ENCODE measurements around the gene AUTS2. TPM values are rescaled to one million over a fixed set of nuclear protein-coding genes. Genes with fewer than 3 reads are reported as not detected.

AUTS2 gene
- total and polyA plus RNA-seq, 10 donors: 6.1 to 54.8 (median 29.1) TPM

GRCh38 chr7:70113078-70113477 is 514.8 kb downstream of the AUTS2 start:
- no peaks in the 10 kb centered on the region for H3K9me3 ChIP-seq
- no peak overlapping the region for H3K27ac ChIP-seq
- peaks cover 0 to 3% (median 0%) of the 10 kb centered on the region in 6 donors for H3K36me3 ChIP-seq
- H3K4me3 ChIP-seq: no peak overlapping the region
- intact Hi-C loops (cut with DNase I; ENCODE audit: low total_unique reads): no loop called here
- no peak for DNase-seq
- TF ChIP-seq CTCF (IDR thresholded peaks at IDR 0.05 in 8 of 11, conservative IDR thresholded peaks at IDR 0.05 in 3 of 11): no peak
- H3K27me3 ChIP-seq (replicated peaks in 1 of 7): no peaks in the 10 kb centered on the region
- WGBS, 5 donors: 80 to 93% (median 85%) methylated on average over 2 of the region's 2 CpGs
- H3K4me1 ChIP-seq: no peaks in the 10 kb centered on the region

- no peak overlapping the region for H3K27ac ChIP-seq
- intact Hi-C loops (cut with DNase I; ENCODE audit: low total_unique reads): no loop called here
- no peaks in the 10 kb centered on the region for H3K27me3 ChIP-seq (replicated peaks in 1 of 7)
- peaks cover 0 to 7% (median 0%) of the 10 kb centered on the region in 6 donors for H3K36me3 ChIP-seq
- no peaks in the 10 kb centered on the region for H3K9me3 ChIP-seq
- no peak overlapping the region for H3K4me3 ChIP-seq
- TF ChIP-seq CTCF (IDR thresholded peaks at IDR 0.05 in 8 of 11, conservative IDR thresholded peaks at IDR 0.05 in 3 of 11) (no peak), POLR2AphosphoS5 (IDR thresholded peaks at IDR 0.05) (no peak), POLR2A (IDR thresholded peaks at IDR 0.05) (no peak)
- WGBS, 5 donors: 90 to 93% (median 90%) methylated on average over 3 of the region's 3 CpGs
- no peak for DNase-seq
- H3K4me1 ChIP-seq: no peaks in the 10 kb centered on the region
These were observed 515.3 kb downstream of the AUTS2 start for GRCh38 chr7:70113536-70113935.

GRCh38 chr7:70114806-70115205 is 516.5 kb downstream of the AUTS2 start:
- no peak for DNase-seq
- Histone ChIP-seq H3K36me3 (peaks cover 0 to 20% (median 4%) of the 10 kb centered on the region in 6 donors), H3K27me3 (replicated peaks in 1 of 7) (no peaks in the 10 kb centered on the region), H3K4me1 (no peaks in the 10 kb centered on the region), H3K9me3 (peaks cover 0 to 10% (median under 1%) of the 10 kb centered on the region in 8 donors), H3K4me3 (no peak overlapping the region), H3K27ac (no peak overlapping the region)
- TF ChIP-seq POLR2A (IDR thresholded peaks at IDR 0.05) (no peak), POLR2AphosphoS5 (IDR thresholded peaks at IDR 0.05) (no peak), CTCF (IDR thresholded peaks at IDR 0.05 in 8 of 11, conservative IDR thresholded peaks at IDR 0.05 in 3 of 11) (no peak)
- intact Hi-C loops (cut with DNase I; ENCODE audit: low total_unique reads): no loop called here
- 70 to 98% (median 84%) methylated on average over 2 of the region's 2 CpGs for WGBS, 5 donors

- peaks cover 0 to 21% (median 13%) of the 10 kb centered on the region in 8 donors for H3K9me3 ChIP-seq
- H3K27me3 ChIP-seq (replicated peaks in 1 of 7): no peaks in the 10 kb centered on the region
- intact Hi-C loops (cut with DNase I; ENCODE audit: low total_unique reads): no loop called here
- no peak overlapping the region for H3K4me3 ChIP-seq
- H3K27ac ChIP-seq: no peak overlapping the region
- no peaks in the 10 kb centered on the region for H3K4me1 ChIP-seq
- WGBS, 5 donors: 69 to 76% (median 71%) methylated on average over 2 of the region's 2 CpGs
- H3K36me3 ChIP-seq: peaks cover 0 to 32% (median 4%) of the 10 kb centered on the region in 6 donors
- TF ChIP-seq POLR2AphosphoS5 (IDR thresholded peaks at IDR 0.05): no peak
- TF ChIP-seq POLR2A (IDR thresholded peaks at IDR 0.05): no peak
- no peak for TF ChIP-seq CTCF (IDR thresholded peaks at IDR 0.05 in 8 of 11, conservative IDR thresholded peaks at IDR 0.05 in 3 of 11)
- DNase-seq: no peak
These were observed 518.0 kb downstream of the AUTS2 start for GRCh38 chr7:70116244-70116643.

Data from spleen (tissue), 11 donors.